WTC11 (cell line): ENCODE measurements around the gene PPCDC.

ENCODE experiments used
- SP1 ChIP-seq: sonication (generic); formaldehyde crosslinking; conservative IDR thresholded peaks from 2 replicates; pipeline ENCODE4 v1.8.1; 2022; ENCODE audit warnings: missing genetic modification reagents
- TF ChIP-seq, protein P1 (sequence below): fragments of 200-600 bp; IDR thresholded peaks from 2 replicates; pipeline ENCODE4 v1.8.0; 2022; ENCODE audit warnings: antibody characterized with exemption
- TF ChIP-seq, protein P2 (sequence below): sonication (generic); formaldehyde crosslinking; IDR thresholded peaks from 2 replicates; pipeline ENCODE4 v1.8.0; 2022; ENCODE audit warnings: mild to moderate bottlenecking, missing genetic modification reagents
- TF ChIP-seq, protein P3 (sequence below): sonication (generic); formaldehyde crosslinking; conservative IDR thresholded peaks from 2 replicates; pipeline ENCODE4 v1.8.1; 2022; ENCODE audit warnings: mild to moderate bottlenecking, missing genetic modification reagents

DNA sequence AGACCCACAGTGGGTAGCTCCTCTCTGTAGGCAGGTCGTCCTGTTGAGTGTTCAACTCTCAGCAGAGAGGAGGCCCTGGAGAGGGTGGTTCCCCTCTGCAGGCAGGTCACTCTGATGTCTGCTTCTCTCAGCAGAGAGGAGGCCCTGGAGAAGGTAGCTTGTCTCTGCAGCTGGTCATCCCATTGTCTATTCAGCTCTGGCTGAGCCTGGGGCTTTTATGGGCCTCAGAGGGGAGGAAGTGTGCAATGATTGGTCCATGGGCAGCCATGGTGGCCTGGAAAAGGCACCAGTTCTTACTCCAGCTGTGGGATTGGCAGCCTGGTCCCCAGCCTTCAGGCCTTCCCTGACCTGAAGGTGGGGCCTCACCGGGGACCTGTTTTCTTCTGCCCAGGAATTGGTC lies 52.9 kb downstream of the PPCDC start:
- TF ChIP-seq, protein P1, sequence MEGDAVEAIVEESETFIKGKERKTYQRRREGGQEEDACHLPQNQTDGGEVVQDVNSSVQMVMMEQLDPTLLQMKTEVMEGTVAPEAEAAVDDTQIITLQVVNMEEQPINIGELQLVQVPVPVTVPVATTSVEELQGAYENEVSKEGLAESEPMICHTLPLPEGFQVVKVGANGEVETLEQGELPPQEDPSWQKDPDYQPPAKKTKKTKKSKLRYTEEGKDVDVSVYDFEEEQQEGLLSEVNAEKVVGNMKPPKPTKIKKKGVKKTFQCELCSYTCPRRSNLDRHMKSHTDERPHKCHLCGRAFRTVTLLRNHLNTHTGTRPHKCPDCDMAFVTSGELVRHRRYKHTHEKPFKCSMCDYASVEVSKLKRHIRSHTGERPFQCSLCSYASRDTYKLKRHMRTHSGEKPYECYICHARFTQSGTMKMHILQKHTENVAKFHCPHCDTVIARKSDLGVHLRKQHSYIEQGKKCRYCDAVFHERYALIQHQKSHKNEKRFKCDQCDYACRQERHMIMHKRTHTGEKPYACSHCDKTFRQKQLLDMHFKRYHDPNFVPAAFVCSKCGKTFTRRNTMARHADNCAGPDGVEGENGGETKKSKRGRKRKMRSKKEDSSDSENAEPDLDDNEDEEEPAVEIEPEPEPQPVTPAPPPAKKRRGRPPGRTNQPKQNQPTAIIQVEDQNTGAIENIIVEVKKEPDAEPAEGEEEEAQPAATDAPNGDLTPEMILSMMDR: no peak
- TF ChIP-seq, protein P2, sequence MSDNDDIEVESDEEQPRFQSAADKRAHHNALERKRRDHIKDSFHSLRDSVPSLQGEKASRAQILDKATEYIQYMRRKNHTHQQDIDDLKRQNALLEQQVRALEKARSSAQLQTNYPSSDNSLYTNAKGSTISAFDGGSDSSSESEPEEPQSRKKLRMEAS (CRISPR knock-in tag): no peak
- TF ChIP-seq, protein P3, sequence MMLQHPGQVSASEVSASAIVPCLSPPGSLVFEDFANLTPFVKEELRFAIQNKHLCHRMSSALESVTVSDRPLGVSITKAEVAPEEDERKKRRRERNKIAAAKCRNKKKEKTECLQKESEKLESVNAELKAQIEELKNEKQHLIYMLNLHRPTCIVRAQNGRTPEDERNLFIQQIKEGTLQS (CRISPR knock-in tag): no peak
- no peak for TF ChIP-seq SP1 (CRISPR knock-in tag)
